ENCODE results near the gene BHLHE40.

DNA sequence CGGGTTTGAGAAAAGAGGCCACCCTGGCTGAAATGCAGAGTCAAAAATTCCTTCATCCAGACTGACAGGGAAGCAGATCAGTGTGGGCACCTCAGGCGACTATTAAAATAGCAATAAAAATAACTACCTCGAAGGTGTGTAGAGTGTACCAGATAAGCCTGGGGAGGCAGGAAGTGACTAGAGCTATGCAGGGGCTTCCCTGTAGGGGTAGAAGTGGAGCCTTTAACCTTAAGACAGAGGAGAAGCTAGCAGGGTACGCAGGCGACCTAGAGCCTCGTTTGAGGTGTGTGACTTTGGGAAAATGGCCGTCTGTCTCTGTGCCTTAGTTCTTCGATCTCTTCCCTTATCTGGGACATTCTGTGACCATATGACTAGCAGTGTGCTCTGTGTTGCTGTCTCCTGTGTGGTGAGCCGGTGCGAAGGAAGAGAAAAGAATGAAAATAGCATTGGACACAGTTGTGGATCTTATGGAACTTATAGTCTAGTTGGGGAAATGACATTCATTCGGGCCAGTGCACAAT lies 17.6 kb downstream of the BHLHE40 start:
- no peak for TF ChIP-seq EZH2 (IDR thresholded peaks at IDR 0.05; ENCODE audit: low read length, missing control alignments)
- TF ChIP-seq, protein P1, sequence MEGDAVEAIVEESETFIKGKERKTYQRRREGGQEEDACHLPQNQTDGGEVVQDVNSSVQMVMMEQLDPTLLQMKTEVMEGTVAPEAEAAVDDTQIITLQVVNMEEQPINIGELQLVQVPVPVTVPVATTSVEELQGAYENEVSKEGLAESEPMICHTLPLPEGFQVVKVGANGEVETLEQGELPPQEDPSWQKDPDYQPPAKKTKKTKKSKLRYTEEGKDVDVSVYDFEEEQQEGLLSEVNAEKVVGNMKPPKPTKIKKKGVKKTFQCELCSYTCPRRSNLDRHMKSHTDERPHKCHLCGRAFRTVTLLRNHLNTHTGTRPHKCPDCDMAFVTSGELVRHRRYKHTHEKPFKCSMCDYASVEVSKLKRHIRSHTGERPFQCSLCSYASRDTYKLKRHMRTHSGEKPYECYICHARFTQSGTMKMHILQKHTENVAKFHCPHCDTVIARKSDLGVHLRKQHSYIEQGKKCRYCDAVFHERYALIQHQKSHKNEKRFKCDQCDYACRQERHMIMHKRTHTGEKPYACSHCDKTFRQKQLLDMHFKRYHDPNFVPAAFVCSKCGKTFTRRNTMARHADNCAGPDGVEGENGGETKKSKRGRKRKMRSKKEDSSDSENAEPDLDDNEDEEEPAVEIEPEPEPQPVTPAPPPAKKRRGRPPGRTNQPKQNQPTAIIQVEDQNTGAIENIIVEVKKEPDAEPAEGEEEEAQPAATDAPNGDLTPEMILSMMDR (conservative IDR thresholded peaks at IDR 0.05 in 1 of 2, IDR thresholded peaks at IDR 0.05 in 1 of 2; ENCODE audit: low read depth in 1 of 2, low read length in 2 of 2) = no peak

Data from fibroblast of lung (primary cell).